Loucy (cell line): Measurements from ENCODE around the gene CLIC6.

Source experiments
- H2AFZ ChIP-seq: fragments of 200-600 bp; sonication (generic); 2 replicates; pipeline ENCODE4 v1.6.0; 2016; ENCODE audit warnings: antibody characterized with exemption, mild to moderate bottlenecking, low read length, moderate library complexity
- H3F3A ChIP-seq: fragments of 200-600 bp; 2 replicates; pipeline ENCODE4 v1.6.0; 2016; ENCODE audit warnings: antibody characterized with exemption, low read depth, mild to moderate bottlenecking
- H3K27me3 ChIP-seq: fragments of 200-600 bp; sonication (generic); 2 replicates; pipeline ENCODE4 v1.6.1; 2014; ENCODE audit warnings: low read length, mild to moderate bottlenecking; ENCODE audit not compliant: insufficient read depth, poor library complexity, severe bottlenecking
- H3K36me3 ChIP-seq: fragments of 200-600 bp; sonication (generic); 2 replicates; pipeline ENCODE4 v1.6.1; 2016; ENCODE audit warnings: low read length; ENCODE audit not compliant: insufficient read depth
- H3K4me1 ChIP-seq: fragments of 200-600 bp; sonication (generic); 2 replicates; pipeline ENCODE4 v1.5.1; 2014; ENCODE audit warnings: low read length, mild to moderate bottlenecking; ENCODE audit not compliant: insufficient read depth, poor library complexity, severe bottlenecking
- H3K4me2 ChIP-seq: fragments of 200-600 bp; sonication (generic); 2 replicates; pipeline ENCODE4 v1.6.0; 2014; ENCODE audit warnings: antibody characterized with exemption, low read length, low read depth, mild to moderate bottlenecking; ENCODE audit not compliant: poor library complexity, severe bottlenecking
- H3K4me3 ChIP-seq: fragments of 200-600 bp; sonication (generic); 2 replicates; pipeline ENCODE4 v1.5.1; 2014; ENCODE audit warnings: low read length, mild to moderate bottlenecking, mixed read lengths; ENCODE audit not compliant: poor library complexity, severe bottlenecking
- H3K79me2 ChIP-seq: fragments of 200-600 bp; sonication (generic); 2 replicates; pipeline ENCODE4 v1.6.1; 2014; ENCODE audit warnings: low read length; ENCODE audit not compliant: insufficient read depth
- H3K9ac ChIP-seq: fragments of 200-600 bp; sonication (generic); 2 replicates; pipeline ENCODE4 v1.6.0; 2014; ENCODE audit warnings: mild to moderate bottlenecking, low read depth, low read length, moderate library complexity; ENCODE audit not compliant: poor library complexity, severe bottlenecking
- H3K9me2 ChIP-seq: fragments of 200-600 bp; sonication (generic); replicated peaks from 2 replicates; pipeline ENCODE4 v1.6.1; 2016; ENCODE audit warnings: low read depth, low read length, mixed read lengths
- H3K9me3 ChIP-seq: fragments of 200-600 bp; sonication (generic); 2 replicates; pipeline ENCODE4 v1.6.1; 2014; ENCODE audit warnings: mild to moderate bottlenecking, antibody characterized with exemption, low read length, low read depth; ENCODE audit not compliant: insufficient read depth
- H4K20me1 ChIP-seq: fragments of 200-600 bp; sonication (generic); 2 replicates; pipeline ENCODE4 v1.6.0; 2014; ENCODE audit warnings: antibody characterized with exemption, low read length, mild to moderate bottlenecking; ENCODE audit not compliant: insufficient read depth, poor library complexity, severe bottlenecking
- CTCF ChIP-seq: fragments of 200-600 bp; sonication (generic); conservative IDR thresholded peaks from 2 replicates; pipeline ENCODE4 v1.5.1; 2014; ENCODE audit warnings: mild to moderate bottlenecking, antibody characterized with exemption, low read length
- EZH2phosphoT487 ChIP-seq: fragments of 200-600 bp; IDR thresholded peaks from 2 replicates; pipeline ENCODE4 v1.6.1; 2018; ENCODE audit warnings: antibody characterized with exemption, mild to moderate bottlenecking, moderate library complexity, borderline replicate concordance

CLIC6 gene

GRCh38 chr21:34670220-34670961 lies 1.6 kb downstream of the CLIC6 start:
- Histone ChIP-seq H3F3A (no peaks in the 10 kb centered on the region), H4K20me1 (no peaks in the 10 kb centered on the region), H3K4me2 (no peak overlapping the region), H3K27me3 (no peaks in the 10 kb centered on the region), H2AFZ (no peak overlapping the region), H3K79me2 (no peaks in the 10 kb centered on the region), H3K4me3 (no peak overlapping the region), H3K36me3 (no peaks in the 10 kb centered on the region), H3K9me2 (no peaks in the 10 kb centered on the region), H3K4me1 (no peaks in the 10 kb centered on the region), H3K9ac (no peak overlapping the region), H3K9me3 (no peaks in the 10 kb centered on the region)
- no peak for TF ChIP-seq CTCF
- TF ChIP-seq EZH2phosphoT487: no peak

GRCh38 chr21:34670962-34671348 lies 2.2 kb downstream of the CLIC6 start:
- no peak for TF ChIP-seq EZH2phosphoT487
- TF ChIP-seq CTCF: no peak
- H3K4me1 ChIP-seq: no peaks in the 10 kb centered on the region
- no peak overlapping the region for H3K9ac ChIP-seq
- H3F3A ChIP-seq: no peaks in the 10 kb centered on the region
- no peaks in the 10 kb centered on the region for H3K79me2 ChIP-seq
- no peak overlapping the region for H3K4me2 ChIP-seq
- no peaks in the 10 kb centered on the region for H3K9me3 ChIP-seq
- no peaks in the 10 kb centered on the region for H3K9me2 ChIP-seq
- no peaks in the 10 kb centered on the region for H3K27me3 ChIP-seq
- H2AFZ ChIP-seq: no peak overlapping the region
- no peaks in the 10 kb centered on the region for H4K20me1 ChIP-seq
- no peak overlapping the region for H3K4me3 ChIP-seq
- H3K36me3 ChIP-seq: no peaks in the 10 kb centered on the region

- TF ChIP-seq EZH2phosphoT487 (no peak), CTCF (no peak)
- Histone ChIP-seq H3K79me2 (no peaks in the 10 kb centered on the region), H3K4me3 (no peak overlapping the region), H2AFZ (no peak overlapping the region), H4K20me1 (no peaks in the 10 kb centered on the region), H3K9ac (no peak overlapping the region), H3K9me3 (no peaks in the 10 kb centered on the region), H3K27me3 (no peaks in the 10 kb centered on the region), H3K9me2 (no peaks in the 10 kb centered on the region), H3K4me1 (no peaks in the 10 kb centered on the region), H3K4me2 (no peak overlapping the region), H3F3A (no peaks in the 10 kb centered on the region), H3K36me3 (no peaks in the 10 kb centered on the region)
These were observed 2.7 kb downstream of the CLIC6 start for GRCh38 chr21:34671462-34671861.
